Astrocyte (in vitro differentiated cells and primary cell): Measurements from ENCODE around the gene TRAP1.

Experiments used
- EZH2 ChIP-seq: IDR thresholded peaks from 2 replicates; pipeline ENCODE4 v1.6.1; 2012; ENCODE audit warnings: mild to moderate bottlenecking, low read length, inconsistent platforms; ENCODE audit not compliant: insufficient read depth
- TF ChIP-seq, protein P1 (sequence below): IDR thresholded peaks from 2 replicates; pipeline ENCODE4 v1.5.1; 2011; ENCODE audit warnings: low read depth, mild to moderate bottlenecking, inconsistent platforms, low read length, moderate library complexity; ENCODE audit not compliant: insufficient read depth

DNA sequence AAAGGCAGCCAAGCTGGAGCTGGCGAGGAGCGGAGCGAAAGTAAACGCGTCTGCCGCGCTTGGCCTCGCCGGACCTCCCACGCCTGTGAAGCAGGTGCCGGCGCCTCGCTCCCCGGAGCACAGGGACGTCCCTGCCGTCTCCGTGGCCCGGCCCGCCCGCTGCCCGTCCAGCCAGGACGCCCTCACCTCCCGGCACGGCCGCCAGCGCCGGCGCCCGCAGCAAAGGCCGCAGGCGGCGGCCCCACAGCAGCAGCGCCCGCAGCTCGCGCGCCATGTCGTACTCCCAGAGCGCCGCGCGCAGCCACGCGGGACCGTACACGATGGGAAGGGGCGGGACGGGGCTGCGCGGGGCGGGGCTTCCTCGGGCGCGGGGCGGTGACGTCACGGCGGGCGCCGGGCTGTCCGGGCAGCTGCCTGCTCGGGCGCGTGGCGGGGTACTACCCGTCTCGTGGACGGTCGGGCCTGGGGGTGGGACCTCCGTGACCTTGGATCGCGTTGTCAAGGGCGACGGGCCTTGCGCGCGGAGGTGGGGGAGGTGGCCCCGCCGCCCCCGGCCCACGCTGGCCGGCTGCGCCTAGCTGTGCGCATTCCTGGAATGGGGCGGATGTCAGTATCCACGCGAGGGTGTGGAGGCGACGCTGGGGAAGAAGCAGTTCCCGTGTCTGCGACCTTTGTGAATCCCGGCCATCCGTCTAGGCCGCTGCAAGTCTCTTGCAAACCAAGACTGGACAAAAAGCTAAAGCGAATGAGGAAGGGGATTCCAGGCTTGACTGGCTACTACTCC is at the start of gene TRAP1:
- TF ChIP-seq, protein P1, sequence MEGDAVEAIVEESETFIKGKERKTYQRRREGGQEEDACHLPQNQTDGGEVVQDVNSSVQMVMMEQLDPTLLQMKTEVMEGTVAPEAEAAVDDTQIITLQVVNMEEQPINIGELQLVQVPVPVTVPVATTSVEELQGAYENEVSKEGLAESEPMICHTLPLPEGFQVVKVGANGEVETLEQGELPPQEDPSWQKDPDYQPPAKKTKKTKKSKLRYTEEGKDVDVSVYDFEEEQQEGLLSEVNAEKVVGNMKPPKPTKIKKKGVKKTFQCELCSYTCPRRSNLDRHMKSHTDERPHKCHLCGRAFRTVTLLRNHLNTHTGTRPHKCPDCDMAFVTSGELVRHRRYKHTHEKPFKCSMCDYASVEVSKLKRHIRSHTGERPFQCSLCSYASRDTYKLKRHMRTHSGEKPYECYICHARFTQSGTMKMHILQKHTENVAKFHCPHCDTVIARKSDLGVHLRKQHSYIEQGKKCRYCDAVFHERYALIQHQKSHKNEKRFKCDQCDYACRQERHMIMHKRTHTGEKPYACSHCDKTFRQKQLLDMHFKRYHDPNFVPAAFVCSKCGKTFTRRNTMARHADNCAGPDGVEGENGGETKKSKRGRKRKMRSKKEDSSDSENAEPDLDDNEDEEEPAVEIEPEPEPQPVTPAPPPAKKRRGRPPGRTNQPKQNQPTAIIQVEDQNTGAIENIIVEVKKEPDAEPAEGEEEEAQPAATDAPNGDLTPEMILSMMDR = no peak
- no peak for TF ChIP-seq EZH2
